Epithelial cell of esophagus (primary cell): ENCODE results near the gene INTS2.
A peak's percentile ranks its signal among the peaks of the same experiment; 100 is the strongest.

Experiments
- DNase-seq: peaks from one replicate; pipeline ENCODE4 v3.0.0; 2010; ENCODE audit warnings: low read depth
- H3K4me3 ChIP-seq: 2 replicates; pipeline ENCODE4 v1.5.1; 2011; ENCODE audit warnings: mild to moderate bottlenecking, low read length, control low read depth
- TF ChIP-seq, protein P1 (sequence below): IDR thresholded peaks from 2 replicates; pipeline ENCODE4 v1.5.1; 2011; ENCODE audit warnings: low read depth, mild to moderate bottlenecking, low read length, control low read depth, inconsistent platforms; ENCODE audit not compliant: insufficient read depth; ENCODE audit errors: missing control alignments

INTS2 gene, protein sequence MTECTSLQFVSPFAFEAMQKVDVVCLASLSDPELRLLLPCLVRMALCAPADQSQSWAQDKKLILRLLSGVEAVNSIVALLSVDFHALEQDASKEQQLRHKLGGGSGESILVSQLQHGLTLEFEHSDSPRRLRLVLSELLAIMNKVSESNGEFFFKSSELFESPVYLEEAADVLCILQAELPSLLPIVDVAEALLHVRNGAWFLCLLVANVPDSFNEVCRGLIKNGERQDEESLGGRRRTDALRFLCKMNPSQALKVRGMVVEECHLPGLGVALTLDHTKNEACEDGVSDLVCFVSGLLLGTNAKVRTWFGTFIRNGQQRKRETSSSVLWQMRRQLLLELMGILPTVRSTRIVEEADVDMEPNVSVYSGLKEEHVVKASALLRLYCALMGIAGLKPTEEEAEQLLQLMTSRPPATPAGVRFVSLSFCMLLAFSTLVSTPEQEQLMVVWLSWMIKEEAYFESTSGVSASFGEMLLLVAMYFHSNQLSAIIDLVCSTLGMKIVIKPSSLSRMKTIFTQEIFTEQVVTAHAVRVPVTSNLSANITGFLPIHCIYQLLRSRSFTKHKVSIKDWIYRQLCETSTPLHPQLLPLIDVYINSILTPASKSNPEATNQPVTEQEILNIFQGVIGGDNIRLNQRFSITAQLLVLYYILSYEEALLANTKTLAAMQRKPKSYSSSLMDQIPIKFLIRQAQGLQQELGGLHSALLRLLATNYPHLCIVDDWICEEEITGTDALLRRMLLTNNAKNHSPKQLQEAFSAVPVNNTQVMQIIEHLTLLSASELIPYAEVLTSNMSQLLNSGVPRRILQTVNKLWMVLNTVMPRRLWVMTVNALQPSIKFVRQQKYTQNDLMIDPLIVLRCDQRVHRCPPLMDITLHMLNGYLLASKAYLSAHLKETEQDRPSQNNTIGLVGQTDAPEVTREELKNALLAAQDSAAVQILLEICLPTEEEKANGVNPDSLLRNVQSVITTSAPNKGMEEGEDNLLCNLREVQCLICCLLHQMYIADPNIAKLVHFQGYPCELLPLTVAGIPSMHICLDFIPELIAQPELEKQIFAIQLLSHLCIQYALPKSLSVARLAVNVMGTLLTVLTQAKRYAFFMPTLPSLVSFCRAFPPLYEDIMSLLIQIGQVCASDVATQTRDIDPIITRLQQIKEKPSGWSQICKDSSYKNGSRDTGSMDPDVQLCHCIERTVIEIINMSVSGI

GRCh38 chr17:61927208-61928100 is at the start of gene INTS2:
Gene INTS2, minus strand, starts transcription at chr17:61927982. Its CDS starts 1,338 bp downstream, at chr17:61926644.
- peak; percentile 95 for DNase-seq
- H3K4me3 ChIP-seq: peak within 1 kb of the TSS; percentile 83
- TF ChIP-seq, protein P1, sequence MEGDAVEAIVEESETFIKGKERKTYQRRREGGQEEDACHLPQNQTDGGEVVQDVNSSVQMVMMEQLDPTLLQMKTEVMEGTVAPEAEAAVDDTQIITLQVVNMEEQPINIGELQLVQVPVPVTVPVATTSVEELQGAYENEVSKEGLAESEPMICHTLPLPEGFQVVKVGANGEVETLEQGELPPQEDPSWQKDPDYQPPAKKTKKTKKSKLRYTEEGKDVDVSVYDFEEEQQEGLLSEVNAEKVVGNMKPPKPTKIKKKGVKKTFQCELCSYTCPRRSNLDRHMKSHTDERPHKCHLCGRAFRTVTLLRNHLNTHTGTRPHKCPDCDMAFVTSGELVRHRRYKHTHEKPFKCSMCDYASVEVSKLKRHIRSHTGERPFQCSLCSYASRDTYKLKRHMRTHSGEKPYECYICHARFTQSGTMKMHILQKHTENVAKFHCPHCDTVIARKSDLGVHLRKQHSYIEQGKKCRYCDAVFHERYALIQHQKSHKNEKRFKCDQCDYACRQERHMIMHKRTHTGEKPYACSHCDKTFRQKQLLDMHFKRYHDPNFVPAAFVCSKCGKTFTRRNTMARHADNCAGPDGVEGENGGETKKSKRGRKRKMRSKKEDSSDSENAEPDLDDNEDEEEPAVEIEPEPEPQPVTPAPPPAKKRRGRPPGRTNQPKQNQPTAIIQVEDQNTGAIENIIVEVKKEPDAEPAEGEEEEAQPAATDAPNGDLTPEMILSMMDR: no peak

GRCh38 chr17:61974115-61974514 is 46.3 kb upstream of the INTS2 start:
- H3K4me3 ChIP-seq: no peak overlapping the region
- no peak for DNase-seq
- TF ChIP-seq, protein P1: no peak

DNA sequence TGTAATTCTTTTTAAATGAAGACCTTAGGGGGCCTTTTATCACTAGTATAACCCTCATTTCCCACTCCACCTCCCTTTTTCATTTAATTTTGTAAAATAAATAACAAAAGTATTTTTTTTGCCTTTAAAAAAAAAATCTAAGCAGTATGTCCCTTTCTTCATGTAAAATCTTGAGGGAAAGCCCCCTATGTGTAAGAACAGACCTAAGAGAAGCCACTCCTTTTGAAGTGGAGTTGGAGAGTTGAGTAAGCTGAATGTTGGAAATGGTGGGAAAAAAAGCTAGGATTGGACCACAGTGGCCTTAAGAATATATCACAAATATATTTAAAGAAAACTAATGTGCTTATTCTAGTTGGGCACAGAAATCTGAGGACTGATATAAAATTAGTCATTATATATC is 44.5 kb upstream of the INTS2 start:
- DNase-seq: no peak
- TF ChIP-seq, protein P1: no peak

DNA sequence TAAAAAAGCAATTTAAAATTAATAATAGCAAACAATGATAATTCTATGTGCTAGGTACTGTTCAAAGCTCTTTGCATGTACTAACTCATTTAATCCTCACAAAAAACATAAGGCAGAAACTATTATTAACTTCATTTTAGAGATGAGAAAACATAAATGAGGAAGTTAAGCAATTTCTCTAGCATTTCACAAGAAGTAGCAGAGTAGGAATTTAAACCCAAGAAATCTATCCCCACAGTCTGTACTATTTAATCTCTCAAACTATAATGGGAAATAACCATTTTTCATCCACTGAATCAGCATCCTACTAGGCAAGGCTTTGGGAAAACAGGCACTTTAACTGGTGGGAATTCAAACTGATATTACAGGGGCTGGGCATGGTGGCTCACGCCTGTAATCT is 42.2 kb upstream of the INTS2 start:
- DNase-seq: no peak
- H3K4me3 ChIP-seq: no peak overlapping the region
- TF ChIP-seq, protein P1: no peak

More for the DNA sequence above, 44.5 kb upstream of the INTS2 start:
- no peak overlapping the region for H3K4me3 ChIP-seq

DNA sequence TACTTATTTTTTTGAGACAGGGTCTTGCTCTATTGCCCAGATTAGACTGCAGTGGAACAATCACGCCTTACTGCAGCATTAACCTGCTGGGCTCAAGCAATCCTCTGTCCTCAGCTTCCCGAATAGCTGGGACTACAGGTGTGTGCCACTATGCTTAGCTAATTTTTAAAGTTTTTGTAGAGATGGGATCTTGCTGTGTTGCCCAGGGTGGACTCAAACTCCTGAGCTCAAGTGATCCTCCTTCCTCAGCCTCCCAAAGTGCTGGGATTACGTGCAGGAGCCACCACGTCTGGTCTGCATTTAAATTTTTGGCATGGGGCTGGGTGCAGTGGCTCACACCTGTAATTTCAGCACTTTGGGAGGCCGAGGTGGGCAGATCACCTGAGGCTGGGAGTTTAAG is 41.0 kb upstream of the INTS2 start:
- DNase-seq: no peak
- H3K4me3 ChIP-seq: no peak overlapping the region
- TF ChIP-seq, protein P1: no peak

DNA sequence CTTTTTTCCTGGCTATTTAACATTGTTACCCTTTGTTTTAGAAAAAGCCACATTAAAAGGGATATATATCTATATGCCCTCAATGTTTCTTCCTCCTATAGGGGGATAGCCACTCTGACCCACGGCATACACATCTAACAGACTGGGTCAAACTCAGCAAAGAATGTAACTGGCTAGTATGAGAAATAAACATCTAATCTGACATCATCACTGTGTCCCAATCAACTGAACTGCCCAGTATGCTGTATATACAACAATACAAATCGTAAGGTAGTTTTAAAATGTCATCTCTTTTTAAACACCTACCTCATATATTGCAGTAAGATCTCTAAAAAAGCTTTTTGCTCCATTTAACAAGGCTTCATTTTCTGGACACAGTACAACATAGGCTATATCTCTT is 39.9 kb upstream of the INTS2 start:
- TF ChIP-seq, protein P1: no peak
- no peak overlapping the region for H3K4me3 ChIP-seq
- DNase-seq: no peak
